HG03025 (cell line): ENCODE results near the gene NEK4.
"Not testable (repeated sequence)": the region's sequence is repeated elsewhere in the genome, so short reads cannot be mapped to it uniquely, and the experiment has no call there.

Experiments
- ATAC-seq: cut with Tn5 transposase; IDR thresholded peaks from one replicate; pipeline ENCODE4 v1.9.1; 2021; ENCODE audit warnings: mild to moderate bottlenecking, moderate library complexity; ENCODE audit not compliant: unreplicated experiment, low FRiP score

NEK4 gene

GRCh38 chr3:52743152-52743551 is 27.6 kb downstream of the NEK4 start:
- ATAC-seq = no peak

DNA sequence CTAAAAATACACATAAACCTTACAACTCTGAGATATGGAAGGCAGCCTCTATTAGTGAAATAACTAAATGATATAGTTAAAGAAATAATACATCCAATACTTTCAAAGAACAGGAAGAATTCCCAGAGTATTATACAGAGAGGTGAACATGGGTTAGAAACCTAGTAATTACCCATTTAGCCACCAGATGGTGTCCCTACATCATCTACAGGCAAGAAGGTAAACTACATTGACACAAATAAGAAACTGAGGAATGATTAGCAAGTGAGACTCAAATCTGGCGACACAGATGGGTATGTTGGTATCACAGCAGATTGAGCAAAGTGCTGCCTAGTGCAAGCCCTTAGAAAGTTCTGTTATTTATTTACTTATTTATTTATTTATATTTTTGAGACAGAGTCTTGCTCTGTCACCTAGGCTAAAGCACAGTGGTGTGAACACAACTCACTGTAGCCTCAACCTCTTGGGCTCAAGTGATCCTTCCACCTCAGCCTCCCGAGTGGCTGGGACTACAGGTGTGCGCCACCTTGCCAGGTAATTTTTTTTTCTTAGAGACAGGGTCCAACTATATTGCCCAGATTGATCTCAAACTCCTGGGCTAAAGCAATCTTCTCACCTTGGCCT is 28.2 kb downstream of the NEK4 start:
- ATAC-seq = no peak

GRCh38 chr3:52739730-52740129 is 31.0 kb downstream of the NEK4 start:
- no peak for ATAC-seq

DNA sequence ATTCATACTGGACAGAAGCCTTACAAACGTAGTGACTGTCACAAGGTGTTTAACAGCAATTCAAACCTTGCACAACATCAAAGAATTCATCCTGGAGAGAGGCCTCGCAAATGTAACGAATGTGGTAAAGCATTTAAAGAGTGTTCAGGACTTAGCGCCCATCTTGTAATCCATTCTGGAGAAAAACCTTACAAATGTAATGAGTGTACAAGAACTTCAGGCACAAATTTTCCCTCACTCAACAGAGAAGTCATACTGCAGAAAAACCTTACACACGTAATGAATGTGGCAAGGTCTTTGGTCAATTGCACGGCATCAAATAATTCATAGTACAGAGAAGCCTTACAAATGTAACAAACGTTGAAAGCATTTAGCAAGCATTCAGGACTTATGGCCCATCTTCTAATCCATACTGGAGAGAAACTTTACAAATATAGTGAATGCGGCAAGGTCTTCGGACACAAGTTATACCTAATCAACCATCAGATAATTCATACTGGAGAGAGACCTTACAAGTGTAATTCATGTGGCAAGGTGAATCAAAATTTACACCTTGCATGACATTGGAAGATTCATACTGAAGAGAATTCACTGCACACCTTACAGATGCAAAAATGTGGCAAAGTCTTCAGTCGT is 37.4 kb downstream of the NEK4 start:
- ATAC-seq = no peak

GRCh38 chr3:52731590-52731989 is 39.1 kb downstream of the NEK4 start:
- ATAC-seq = no peak

DNA sequence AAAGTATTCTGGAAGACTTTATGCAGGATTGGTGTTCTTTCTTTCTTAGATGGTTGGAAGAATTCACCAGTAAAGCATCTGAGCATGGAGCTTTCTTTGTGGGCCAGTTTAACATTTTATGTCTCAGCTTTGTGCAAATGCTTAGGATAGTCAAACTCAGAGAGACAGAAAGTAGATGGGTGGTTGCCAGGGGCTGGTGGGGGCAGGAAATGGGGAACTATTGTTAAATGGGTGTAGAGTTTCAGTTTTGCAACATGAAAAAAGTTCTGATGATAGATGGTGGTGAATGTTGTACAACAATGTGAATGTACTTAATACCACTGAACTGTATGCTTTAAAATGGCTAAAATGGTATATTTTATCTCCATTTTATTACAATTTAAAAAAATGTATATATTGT is 40.1 kb downstream of the NEK4 start:
- no peak for ATAC-seq

GRCh38 chr3:52728753-52729152 is 42.0 kb downstream of the NEK4 start:
- not testable (repeated sequence) for ATAC-seq

GRCh38 chr3:52724511-52724910 is 46.2 kb downstream of the NEK4 start:
- no peak for ATAC-seq

DNA sequence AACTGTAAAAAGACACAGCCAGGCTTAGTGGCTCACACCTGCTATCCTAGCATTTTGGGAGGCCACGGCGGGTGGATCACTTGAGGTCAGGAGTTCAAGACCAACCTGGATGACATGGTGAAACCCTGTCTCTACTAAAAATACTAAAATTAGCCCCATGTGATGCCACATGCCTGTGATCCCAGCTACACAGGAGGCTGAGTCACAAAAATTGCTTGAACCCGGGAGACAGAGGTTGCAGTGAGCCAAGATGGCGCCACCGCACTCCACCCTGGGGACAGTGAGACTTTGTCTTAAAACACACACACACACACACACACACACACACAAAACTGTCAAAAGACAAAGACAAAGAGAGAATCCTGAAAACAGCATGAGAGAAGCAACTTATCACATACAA is 46.8 kb downstream of the NEK4 start:
- ATAC-seq = no peak

GRCh38 chr3:52722491-52722890 is 48.2 kb downstream of the NEK4 start:
- ATAC-seq = no peak

GRCh38 chr3:52721730-52722008 is 49.1 kb downstream of the NEK4 start:
- no peak for ATAC-seq

DNA sequence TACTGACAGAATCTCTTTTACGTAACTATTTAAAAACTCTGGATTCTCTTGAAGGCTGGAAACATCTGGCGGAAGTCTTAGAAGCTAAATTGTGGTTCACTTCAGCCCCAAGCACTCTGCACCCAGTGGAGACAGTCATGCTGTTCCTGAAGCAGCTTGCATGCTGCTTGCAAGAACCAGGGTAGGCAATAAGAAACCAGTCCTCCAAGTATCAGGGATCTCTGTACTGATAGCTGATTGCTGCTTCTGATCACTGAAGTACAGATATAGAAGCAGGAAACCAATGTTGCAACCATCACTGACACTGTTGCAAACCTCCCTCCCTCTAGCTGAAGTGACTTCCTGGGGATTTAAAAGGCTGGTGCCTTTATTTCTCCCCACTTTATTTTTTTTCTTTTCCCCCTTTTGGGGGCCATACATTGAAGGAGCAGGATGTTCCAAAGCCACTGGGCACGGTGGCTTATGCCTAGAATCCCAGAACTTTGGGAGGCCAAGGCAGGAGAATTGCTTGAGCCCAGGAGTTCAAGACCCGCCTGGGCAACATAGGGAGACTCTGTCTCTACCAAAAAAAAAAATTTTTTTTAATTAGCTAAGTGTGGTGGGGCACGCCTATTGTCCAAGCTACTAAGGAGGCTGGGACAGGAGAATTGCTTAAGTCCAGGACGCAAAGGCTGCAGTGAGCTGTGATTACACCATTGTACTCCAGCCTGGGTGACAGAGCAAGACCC is 49.6 kb downstream of the NEK4 start:
- ATAC-seq = peak; percentile 43

GRCh38 chr3:52719618-52720017 is 51.1 kb downstream of the NEK4 start:
- no peak for ATAC-seq

GRCh38 chr3:52715714-52716305 is 54.9 kb downstream of the NEK4 start:
- no peak for ATAC-seq

GRCh38 chr3:52714335-52715302 is 56.1 kb downstream of the NEK4 start:
- no peak for ATAC-seq

- ATAC-seq = no peak
Observed at GRCh38 chr3:52712291-52713212, 58.2 kb downstream of the NEK4 start.

DNA sequence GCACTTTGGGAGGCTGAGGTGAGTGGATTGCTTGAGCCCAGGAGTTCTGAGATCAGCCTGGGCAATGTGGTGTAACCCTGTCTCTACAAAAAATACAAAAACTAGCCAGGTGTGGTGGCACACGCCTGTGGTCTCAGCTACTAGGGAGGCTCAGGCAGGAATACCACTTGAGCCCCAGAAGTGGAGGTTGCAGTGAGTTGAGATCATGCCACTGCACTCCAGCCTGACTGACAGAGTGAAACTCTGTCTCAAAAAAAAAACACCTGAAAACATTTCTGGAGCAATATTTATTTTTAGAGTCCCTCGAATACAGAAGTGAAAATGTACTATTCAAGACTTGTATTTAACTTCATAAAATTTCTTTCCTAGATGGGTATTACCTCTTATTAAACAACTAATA is 60.2 kb downstream of the NEK4 start:
- no peak for ATAC-seq

DNA sequence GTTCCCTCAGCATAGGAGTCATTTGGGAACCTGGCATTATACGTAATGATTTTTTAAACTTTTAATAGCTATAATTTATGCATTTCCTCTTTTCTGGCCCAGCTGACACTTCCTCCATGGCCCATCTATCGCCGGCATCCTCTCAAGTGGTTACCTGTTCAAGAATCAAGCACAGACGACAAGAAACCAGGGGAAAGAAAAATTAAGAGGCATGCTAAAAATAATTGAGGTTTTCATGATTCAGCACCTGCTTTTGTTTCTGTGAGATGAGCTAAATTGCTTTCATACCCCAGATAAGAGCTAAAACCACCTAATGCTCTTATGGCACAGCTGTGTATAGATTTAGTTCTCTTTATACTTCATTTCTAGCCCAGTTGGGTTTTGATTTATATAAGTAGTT is 63.2 kb downstream of the NEK4 start:
- no peak for ATAC-seq
